Melanocyte of skin (primary cell): Measurements from ENCODE around the gene SELENOP. TPM values are rescaled to one million over a fixed set of nuclear protein-coding genes. Genes with fewer than 3 reads are reported as not detected.

ENCODE experiments used
- total RNA-seq, 2 donors: library from RNA; depleted of rRNA; stranded (reverse); fragments of >200 nt; gene quantifications; 2 replicates each; pipeline ENCODE4 v1.2.3, GENCODE V29; 2012

The SELENOP gene, protein sequence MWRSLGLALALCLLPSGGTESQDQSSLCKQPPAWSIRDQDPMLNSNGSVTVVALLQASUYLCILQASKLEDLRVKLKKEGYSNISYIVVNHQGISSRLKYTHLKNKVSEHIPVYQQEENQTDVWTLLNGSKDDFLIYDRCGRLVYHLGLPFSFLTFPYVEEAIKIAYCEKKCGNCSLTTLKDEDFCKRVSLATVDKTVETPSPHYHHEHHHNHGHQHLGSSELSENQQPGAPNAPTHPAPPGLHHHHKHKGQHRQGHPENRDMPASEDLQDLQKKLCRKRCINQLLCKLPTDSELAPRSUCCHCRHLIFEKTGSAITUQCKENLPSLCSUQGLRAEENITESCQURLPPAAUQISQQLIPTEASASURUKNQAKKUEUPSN
- 1 to 10 TPM in 1 of 2 donors, not detected in 1; 1.3 TPM for total RNA-seq

DNA sequence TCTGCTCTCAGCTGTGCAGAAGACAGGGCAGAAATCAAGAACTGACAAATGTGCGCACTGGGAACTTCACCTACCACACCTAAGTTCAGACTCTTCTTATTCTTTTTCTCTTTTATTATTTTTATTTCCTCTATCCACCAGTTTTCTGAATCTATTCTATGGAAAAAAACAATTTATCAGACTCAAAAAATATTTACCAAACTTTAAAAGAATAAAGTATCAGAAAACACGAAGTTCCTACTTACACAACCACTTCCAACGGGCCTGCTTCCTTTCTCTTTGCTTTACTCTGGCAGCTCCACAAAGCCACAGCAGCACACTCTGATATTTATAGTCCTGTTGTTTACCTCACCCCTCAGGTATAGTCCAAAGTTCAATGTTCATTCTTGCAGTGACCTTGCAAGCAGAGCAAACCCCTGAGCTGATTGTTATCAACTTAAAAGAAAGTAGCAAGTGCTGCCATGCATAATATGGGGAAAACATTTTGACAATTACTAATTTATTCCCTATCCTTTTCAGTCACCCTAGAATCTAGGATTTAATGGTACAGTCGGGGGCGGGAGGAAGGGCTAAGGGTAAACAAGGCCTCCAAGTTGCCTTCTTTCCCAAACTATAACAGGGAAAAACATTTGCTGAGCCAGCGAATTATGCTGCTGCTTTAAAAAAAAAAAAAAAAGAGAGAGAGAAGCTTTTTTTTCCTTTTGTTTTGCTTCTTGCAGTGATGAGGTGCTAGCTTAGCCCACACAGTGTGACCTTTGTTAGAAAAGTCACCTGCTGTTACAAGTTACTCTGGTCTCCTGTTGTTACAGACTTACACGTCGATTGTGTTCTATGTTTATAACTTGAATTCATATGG lies at the start of gene SELENOP:
Gene SELENOP, minus strand, starts transcription at position 302 of the 856 bp plus-strand sequence. CDS start 3,539 bp downstream, outside the sequence.

DNA sequence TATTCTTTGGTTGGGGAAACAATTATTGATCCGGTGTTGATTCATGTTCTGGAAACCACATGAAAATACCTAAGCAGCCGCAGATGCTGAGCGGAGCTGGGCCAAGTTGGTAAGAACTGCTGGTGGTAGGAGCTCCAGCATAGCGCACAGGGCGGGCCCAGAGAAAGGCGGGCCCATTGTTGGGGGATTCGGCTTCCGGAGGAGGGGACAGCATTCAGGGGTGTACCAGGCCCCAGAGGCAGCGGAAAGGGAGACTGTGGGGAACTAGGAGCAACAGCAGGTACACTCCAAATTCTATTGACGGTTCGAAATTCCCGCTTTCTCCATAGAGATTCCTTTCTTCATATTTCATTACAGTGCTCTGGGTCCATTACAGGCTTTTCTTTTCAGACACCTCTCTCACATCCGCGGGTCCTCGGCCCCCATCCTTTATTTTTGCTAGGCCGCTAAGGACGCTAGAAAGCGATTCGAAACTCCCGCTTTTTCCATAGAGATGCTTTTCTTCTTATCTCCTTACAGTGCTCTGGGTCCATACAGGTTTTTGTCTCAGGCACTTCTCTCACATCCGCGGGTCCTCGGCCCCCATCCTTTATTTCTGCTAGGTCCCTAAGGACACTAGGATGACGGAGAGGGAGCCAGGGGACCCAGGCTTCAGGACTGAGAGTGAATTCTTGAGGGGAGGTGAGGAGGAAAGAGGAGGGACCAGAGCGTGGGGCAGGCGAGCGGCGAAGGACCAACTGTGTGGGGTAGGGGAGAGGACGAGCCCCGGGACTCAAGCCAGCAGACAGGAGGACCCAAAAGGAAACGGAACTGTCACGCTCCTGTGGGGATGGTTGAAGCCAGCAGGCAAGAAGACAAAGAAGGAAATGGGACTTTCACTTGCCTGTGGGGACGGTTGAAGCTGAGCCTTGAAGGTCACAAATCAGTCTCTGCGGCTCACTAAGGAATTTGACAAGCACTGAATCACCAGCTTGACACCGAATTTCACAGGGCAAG lies 54.8 kb downstream of the SELENOP start, which contains the start of gene CCDC152:
Gene CCDC152, plus strand, starts transcription at position 213 of the 996 bp plus-strand sequence. CDS start 2,304 bp downstream, outside the sequence.

Other genes with a start within 250 kb of the SELENOP start
- under 1 TPM; under 0.01 to 0.34 TPM for gene CCDC152, start 55.1 kb downstream of the SELENOP start, total RNA-seq
- gene ANXA2R, start 228.4 kb upstream of the SELENOP start, total RNA-seq = under 1 TPM; 0.67 to 0.69 TPM